ENCODE measurements around the gene CRYZ.

The CRYZ gene

DNA sequence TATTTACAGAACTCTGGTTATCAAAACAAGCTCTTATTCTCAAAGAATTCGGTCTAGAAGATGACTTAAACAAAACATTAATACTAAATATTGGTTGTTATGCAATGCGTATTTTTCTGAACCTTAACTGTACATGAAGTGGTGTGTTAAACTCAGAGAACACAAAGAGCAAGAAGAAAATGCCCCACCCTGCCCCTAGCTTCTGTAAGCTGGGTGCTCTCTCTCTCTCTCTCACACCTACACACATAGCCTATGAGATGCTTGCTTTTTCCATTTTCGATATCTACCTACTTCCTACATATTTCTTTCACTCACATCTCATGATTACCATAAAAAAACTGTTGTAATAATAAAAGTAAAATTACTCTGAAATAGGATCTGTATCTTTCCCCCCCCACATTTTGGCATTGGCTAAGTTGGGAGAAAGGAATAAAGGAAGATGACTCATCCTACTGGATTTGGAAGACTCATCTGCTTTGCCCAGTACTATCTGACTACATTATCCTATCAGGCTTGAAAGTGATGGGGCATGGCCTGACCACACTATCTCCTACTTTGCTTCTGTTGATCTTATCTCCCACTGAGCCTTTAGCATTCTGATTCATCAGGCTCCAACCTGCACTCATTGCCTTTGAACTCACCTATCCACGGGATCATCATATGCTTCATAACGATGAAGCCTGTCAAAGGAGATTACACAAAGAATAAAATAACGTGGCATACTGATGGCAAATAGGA, 2.9 kb downstream of the CRYZ start:
- no peak for DNase-seq (ENCODE audit: low spot score)

DNA sequence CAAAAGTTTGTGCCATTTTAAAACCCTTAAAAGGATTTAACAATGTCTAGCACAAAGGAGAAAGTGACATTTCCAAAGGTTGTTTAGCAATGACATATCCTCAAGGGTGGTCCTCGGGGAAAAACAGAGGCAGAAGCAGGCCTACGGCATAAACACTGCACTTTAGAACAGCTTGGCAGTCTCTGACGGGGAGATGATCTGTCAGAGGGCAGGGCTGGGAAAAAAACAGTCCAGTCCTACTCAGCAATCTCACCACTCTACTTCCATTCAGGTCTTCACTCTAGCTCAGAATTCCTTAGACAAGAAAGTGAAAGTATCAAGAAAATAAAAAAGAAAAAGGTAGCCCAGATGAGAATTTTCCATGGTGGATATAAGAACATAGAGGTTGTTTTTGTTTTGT, 4.1 kb downstream of the CRYZ start:
- DNase-seq (ENCODE audit: low spot score), result no peak

DNA sequence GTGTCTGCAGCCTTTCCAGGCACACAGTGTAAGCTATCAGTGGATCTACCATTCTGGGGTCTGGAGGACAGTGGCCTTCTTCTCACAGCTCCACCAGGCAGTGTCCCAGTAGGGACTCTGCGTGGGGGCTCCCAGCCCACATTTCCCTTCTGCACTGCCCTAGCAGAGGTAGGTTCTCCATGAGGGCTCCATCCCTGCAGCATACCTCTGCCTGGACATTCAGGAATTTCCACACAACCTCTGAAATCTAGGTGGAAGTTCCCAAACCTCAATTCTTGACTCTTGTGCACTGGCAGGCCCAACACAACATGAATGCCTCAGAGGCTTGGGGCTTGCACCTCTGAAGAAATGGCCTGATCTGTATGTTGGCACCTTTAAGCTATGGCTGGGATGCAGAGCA, 6.8 kb downstream of the CRYZ start:
- DNase-seq (ENCODE audit: low spot score), result no peak

DNA sequence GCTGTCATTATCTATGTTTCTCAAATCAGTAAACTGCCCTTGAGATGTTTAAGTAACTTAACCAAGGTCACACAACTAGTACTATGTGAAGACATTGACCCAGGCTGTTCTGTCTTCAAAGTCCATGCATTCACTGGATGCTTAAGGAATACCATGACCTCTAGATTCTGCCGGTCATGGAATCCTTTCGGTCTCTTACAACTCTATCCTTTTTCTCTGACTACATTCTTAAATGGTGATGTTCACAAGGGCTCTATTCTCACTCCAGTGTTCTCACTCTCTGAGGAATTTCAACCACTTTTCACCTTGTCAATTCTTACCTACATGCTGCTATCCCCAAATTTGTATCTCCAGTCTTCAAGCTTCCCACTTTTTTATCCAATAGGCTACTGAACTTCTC, 15.2 kb downstream of the CRYZ start:
- DNase-seq (ENCODE audit: low spot score), result no peak

DNA sequence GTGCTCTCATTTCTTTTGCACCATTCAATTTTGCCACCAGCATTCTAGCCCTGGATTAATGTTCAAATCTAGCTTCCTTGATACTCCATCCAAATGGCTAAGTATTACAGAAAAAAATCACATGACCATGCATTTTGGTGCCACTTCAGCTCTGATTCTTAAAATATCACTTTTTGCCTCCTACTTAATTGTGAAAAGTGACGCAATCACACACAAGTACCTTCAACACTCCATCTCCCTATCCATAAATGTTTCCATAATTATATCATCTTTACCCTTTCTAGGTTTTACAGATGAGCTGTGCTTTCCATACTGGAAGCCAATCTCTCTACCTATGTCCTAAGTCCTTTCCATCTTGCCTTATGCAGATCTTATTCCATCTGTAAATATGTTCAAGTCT, 16.0 kb downstream of the CRYZ start:
- DNase-seq (ENCODE audit: low spot score), result no peak

DNA sequence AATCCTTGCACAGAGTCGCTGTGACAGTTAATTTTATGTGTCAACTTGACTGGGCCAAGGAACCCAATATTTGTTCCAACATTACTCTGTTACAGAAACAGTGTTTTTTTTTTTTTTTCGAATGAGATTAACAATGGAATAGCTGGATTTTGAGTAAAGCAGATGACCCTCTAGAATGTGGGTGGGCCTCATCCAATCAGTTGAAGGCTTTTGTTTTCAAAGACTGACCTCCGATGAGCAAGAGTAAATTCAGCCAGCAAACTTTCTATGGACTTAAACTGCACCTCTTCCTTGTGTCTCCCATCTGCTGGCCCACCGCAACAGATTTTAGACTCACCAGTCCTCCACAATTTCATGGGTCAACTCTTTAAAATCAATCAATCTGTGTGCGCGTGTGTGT, 17.0 kb downstream of the CRYZ start:
- no peak for DNase-seq (ENCODE audit: low spot score)

DNA sequence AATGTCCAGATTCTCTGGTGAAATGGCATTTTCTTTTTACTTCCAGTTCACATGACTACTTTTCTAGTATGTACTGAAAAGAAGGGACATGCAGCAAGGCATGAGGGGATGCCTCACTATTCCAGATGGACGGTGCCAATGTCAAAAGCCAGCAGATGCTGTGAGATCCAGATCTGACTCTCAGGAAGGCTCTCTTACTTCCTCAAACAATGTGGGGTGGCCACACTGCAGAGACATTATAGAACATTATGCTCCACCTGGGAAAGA, 17.7 kb downstream of the CRYZ start:
- no peak for DNase-seq (ENCODE audit: low spot score)

DNA sequence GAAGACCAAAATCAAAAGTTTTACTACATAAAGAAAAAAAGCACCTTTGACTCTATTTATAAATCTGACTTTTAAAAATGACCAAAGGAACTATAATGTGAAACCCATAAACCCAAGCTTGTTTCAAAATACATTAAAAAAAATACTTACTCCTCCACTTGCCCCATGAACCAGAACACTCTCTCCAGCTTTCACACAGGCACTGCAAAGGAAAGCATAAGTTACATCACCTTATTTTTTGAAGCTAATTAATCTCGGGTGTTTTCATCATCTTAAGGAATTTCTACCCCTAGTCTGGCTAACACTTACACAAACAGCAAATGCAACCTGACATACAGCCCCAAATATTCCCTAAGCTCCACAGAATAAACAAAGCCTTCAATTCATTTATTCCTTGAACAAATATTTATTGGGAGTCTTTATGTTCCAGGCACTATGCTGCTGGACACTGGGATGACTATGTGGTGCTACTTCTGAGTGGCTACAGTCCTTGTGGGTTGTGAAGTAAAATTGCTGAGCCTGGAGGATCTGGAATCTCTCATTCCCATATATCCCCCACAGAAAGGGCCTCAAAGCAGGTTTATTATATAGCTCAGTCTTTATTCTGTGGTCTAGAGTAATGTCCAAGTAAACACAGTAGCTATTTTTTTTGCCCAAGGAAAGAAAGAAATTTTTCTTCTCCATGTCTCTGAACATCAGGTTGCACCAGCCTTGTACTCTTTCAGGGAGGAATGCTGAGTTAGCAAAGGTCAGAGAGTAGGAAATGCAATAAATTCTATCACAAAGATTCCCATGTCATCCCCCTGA, 18.2 kb downstream of the CRYZ start:
- DNase-seq (ENCODE audit: low spot score), result no peak

DNA sequence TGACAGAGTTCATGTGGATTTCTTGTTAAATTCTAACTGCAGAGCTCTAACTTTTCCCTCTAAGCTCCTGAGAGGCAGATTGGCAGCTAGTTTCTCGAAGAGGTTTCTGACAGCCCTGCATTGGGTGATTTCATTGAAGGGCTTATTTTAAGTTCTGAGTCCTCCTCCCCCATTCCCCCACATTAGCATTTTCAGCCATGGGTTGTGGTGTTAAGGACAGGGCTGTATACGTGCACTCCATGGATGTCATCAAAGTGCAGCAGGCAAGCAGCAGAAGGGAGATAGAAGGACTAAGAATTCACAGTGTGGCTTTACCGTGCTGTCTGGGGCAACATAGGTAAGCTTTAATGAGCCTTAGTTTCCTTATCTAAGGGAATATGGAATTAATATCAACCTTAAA, 19.0 kb downstream of the CRYZ start:
- DNase-seq (ENCODE audit: low spot score), result no peak

DNA sequence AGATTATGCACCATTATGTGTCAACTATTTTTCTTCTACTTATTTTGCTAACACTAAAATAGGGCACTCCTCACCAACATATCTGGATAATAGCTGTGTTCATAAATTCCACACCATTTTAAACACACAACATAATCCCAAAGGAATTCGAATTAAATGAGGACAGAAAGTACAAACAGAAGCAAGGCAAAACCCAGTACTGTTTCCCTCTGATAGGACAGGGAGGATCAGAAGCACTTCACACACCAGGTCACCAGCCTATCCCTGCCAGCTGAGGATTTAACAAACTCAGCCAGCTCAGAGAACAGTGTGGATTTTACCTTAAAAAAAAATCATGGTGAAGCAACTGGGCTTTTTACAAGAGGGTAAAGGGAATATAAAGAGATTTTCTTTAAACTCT, 20.0 kb downstream of the CRYZ start:
- no peak for DNase-seq (ENCODE audit: low spot score)

DNA sequence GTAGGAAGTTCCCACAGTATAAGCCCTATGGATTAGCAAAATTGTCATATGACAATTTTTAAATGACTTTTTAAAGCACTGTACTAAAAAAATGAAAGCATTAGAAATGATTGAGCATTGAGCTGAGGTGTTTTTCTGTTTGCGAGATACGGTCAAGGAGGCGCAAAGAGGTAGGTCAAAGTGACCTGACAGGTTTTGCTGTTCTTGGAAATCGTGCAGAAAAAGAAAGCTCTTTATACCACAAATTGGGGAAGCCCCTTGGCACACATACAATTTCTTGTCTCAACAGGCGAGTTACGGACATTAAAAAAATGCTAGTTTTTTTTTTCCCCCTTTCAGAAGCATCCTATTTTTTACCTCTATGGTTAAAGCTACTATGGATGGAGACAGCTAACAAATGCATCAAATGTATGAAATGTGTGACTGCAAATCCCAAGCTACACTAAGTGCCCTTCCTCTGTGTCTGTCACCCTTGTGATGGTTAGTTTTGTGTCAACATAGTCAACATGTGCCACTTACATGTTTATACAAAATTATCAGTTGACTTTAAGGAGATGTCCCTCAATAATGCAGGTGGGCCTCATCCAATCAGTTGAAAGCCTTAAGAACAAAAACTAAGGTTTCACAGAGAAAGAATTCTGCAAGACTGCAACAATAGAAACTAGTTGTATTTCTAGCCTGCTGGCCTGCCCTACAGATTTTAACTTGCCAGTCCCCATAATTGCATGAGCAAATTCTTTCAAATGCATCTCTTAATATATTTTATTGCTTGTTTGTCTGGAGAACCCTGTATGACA, 29.3 kb downstream of the CRYZ start:
- no peak for DNase-seq (ENCODE audit: low spot score)

DNA sequence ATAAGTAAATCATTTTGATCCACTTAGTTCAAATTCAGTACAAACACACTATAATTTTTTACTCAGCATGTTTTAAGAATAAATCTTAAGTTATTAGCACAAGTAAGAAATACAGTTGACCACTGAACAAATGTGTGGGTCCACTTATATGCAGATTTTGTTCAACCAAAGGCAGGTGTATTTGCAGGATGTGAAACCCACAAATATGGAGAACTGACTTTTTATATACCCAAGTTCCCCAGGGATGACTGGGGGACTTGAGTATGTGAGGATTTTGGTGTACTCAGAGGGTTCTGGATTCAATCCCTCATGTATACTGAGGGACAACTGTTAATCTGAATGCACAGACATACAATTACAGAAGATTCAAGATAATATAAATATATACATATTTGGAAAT, 33.5 kb downstream of the CRYZ start:
- no peak for DNase-seq (ENCODE audit: low spot score)

DNA sequence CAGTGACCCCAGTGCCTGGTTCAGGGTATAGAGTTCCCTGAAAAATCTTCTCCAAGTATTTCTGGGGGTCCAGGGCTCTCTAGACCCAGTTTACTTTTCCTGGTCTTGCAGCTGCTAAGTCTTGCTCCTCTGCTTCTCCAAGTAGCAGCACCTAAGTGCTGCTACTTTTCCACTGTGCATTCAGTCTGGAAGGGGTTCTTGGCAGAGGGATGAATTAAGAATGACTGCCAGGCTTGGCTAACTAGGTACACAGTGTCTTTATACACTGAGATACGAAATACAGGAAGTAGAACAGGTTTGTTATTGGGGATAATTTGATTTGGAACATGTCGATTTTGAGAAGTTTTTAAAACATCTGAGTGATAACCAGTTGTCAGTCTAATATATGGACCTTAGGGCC, 35.0 kb downstream of the CRYZ start:
- DNase-seq (ENCODE audit: low spot score), result no peak

DNA sequence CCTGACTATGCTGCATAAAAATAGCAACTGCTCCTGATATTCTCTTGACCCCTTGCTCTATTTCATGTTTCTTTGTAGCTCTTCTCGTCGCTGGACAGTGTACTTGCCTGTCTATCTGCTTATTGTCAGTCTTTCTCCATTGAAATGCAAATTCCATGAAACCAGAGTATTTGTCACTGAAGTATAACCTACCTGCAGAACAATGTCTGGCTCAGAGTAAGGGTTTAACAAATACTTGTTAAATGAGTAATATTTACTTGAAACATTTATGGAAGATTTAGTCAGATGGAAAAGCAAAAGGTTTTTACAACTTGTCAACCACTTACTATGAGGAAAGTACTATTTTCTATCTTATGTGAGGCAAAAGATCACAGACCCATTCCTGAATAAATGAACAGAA, 39.4 kb downstream of the CRYZ start:
- DNase-seq (ENCODE audit: low spot score), result no peak

DNA sequence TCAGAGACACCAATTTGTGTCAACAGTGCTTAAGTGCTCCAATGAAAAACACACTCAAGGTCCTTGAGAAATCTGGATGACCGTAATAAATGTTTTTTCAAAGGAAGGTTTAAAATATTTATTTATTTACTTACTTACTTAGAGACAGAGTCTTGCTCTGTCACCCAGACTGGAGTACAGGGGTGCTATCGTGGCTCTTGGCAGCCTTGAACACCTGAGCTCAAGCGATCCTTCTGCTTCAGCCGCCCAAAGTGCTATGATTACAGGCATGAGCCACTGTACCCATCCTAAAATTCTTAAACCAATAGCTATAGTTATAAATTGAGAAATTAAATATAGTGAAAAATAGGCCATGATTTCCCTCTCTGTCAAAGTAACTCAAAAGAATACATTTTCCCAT, 41.9 kb downstream of the CRYZ start:
- DNase-seq (ENCODE audit: low spot score), result no peak

DNA sequence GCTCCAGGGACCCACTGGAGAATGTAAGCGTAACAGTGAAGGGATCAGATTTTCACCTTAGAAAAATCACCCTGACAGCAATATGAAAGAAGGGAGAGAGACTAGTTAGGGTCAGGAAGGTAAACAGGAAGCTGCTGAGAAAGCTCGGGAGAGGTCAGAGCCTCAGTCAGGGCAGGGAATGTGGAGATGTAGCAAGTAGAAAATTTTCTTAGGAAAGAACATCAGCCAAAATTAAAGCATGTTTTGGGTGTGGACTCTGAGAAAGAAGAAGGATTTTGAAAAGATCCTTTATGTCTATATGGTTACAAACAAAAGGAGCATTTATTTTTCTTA, 42.5 kb downstream of the CRYZ start:
- no peak for DNase-seq (ENCODE audit: low spot score)

DNA sequence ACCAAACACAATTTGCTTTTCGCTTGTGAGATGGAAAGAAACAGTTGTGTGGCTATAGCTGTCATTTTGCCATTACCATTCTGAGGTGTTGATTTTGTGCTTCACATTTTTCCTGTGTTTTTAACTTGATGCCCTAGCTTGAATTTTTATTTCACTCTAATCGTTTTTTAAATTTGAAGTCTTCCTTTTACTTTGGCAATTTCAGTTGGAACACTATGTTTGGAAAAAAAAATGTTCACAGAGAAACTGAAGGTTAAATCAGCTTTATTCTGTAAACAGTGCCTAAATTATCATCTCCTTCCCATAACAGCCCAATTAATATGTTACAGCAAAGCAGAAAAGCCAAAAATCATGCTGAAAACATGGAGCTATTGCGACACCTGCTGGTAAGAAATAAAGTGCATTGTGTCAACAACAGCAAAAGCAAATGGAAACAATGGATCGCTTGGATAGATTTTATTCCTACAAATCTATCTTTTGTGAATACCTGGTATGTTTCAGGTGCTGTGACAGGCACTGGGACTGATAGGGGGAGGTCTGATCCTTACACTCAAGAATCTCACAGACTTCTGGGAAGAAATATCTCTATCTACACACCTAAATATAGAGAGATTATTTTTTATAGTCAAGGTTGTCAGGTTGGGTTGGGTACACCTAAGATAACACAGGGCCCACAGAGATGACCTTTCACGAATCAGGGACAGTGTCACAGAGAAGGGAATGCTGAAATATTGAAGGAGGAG, 43.1 kb downstream of the CRYZ start:
- peak; percentile 52 for DNase-seq (ENCODE audit: low spot score)

DNA sequence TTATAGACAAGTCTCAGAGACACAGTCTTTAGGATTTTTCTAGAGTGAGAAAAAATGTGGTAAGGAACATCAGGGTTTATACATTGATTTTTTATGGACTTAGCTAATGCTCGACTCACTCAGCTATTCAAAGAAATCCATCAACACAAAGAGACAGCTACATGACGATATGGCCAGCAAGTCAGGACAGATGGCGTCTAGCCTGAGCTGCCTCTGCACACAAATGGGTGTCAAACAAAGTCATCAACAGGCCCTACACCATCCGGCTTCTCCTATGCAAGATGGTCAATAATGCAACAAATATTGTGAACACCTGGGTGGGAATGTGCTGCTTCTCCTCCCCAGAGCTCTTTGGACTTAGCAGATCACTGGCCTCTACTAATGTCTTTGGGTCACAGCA, 45.9 kb downstream of the CRYZ start:
- DNase-seq (ENCODE audit: low spot score), result no peak

DNA sequence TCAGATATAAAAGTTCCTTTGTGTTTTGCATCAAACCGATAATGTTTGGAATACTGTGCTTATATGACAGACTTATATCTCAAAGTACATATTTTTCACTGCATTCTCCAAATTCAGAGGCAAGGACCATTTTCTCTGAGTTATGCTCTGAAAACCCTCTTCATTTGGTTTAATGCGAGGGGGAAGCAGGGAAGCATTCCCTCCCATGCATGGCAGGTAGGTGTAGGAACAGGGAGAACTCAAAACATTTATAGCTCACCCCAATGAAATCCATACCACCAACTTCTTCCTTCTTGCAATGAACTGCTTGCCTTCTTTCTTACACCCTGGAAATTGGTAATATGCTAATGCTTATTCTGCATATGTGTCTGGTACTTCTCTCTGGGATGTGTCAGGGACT, 48.5 kb downstream of the CRYZ start:
- no peak for DNase-seq (ENCODE audit: low spot score)

DNA sequence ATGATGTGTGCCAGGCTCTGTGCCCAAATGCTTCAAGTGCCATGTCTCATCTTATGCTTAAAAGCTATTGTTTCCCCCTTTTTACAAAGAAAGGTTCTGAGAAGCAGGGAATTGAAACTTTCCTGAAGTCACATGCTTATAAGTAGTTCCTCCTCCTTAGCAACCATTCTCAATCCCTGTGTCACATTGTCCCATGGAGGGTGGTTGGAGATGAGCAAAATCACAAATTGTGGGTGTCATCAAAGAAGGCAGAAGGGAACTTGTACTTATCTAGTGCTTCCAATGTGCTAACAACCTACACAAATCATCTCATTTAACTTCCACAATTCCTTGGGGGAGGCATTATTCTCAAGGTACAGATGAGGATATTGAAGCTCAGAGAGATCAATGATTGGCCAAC, 49.2 kb downstream of the CRYZ start:
- DNase-seq (ENCODE audit: low spot score), result no peak

DNA sequence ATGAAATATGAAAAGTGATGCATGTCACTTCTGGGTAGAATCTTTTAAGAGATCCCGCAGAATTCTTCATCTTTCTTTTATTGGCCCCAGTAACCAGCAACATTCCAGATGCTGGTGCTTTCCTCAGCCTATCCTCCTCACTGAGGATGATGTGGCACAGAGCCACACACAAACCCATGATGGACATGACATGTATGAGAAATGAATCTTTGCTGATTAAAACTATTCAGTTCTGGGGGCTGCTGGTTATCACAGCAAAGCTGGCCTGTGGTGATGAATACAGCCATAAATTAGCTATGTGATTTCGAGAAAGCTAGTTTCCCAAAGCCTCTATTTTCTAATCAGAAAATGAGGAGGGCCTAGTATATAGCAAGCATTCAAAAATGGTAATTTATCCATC, 51.0 kb downstream of the CRYZ start:
- no peak for DNase-seq (ENCODE audit: low spot score)

DNA sequence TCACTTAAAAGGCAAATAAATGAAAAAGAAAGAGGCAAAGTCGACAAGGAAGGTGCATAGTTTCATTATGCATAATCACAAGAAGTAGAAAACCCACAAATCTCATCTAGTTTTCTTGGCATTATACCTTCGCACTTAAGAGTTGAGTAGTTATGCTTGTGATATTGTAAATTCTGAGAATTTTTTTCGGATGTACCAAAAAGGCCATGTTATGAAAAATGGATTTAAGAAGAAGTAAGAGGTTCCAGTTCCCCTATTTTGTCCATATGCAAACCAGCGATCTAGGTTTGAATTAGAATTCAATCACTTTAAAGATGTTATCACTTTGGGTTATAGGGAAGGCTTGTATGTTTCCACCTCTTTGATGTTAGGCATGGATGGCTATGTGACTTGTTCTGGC, 51.4 kb downstream of the CRYZ start:
- no peak for DNase-seq (ENCODE audit: low spot score)

DNA sequence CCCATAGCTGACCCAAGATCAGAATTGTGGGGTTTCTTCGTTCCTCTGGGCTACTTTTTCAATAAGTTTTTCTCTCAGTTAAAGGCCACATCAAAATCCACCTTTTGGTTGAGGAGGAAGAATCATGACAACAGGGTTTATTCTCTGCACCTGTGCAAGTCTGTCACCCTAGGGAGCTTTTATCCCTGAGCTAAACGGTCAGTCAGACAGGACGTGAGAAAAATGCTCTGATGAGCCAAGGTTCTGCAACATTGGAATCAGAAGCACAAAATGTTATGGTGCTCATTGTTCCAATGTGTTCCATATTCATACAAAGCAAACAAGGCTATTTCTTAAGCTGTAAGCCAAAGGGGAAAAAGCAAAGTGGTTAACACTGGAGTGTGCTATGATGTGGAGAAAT, 51.8 kb downstream of the CRYZ start:
- no peak for DNase-seq (ENCODE audit: low spot score)

All from kidney capillary endothelial cell (primary cell).